K562 (cell line): ENCODE measurements around the gene KRT34. TPM values are rescaled to one million over a fixed set of nuclear protein-coding genes. Genes with fewer than 3 reads are reported as not detected.
A peak's percentile ranks its signal among the peaks of the same experiment; 100 is the strongest.

ENCODE experiments used
- ATAC-seq: fragments of 200-7000 bp; cut with Tn5 transposase; 3 replicates; pipeline ENCODE4 v1.9.1; 2020; ENCODE audit warnings: moderate library complexity
- BruUV-seq: library from RNA; stranded (reverse); fragments of 400-500 nt; replicated peaks from 2 replicates; lab custom pipeline; 2021; lab: Mats Ljungman, UMichigan
- CTCF ChIA-PET: fragments of 300-600 bp; formaldehyde crosslinking; extraction: SDS; loops from one replicate; lab custom pipeline; 2021; ENCODE audit warnings: low intra/inter-chr PET ratio; lab: Yijun Ruan, JAX
- POLR2A ChIA-PET: fragments of 300-600, 350-650 bp; sonication (Branson Sonifier 250); formaldehyde crosslinking; extraction: SDS; loops from one replicate; lab custom pipeline; 2021; ENCODE audit warnings: antibody characterized with exemption, inconsistent platforms; lab: Yijun Ruan, JAX
- DNase-seq, 4 experiments: peaks; one replicate each; pipeline versions ENCODE4 v3.0.0 to v3.0.0-alpha.2; 2011 to 2018; ENCODE audit warnings: low spot score in 3 of 4, mixed read lengths in 3 of 4; ENCODE audit errors: extremely low read depth in 1 of 4
- FAIRE-seq: peaks from 2 replicates; lab custom pipeline; 2011; peaks lifted over from hg19 to GRCh38; lab: Jason Lieb, UNC
- H2AFZ ChIP-seq: 2 replicates; pipeline ENCODE4 v1.6.0; 2011; ENCODE audit warnings: low read depth, low read length, control low read depth, inconsistent platforms
- H3K27ac ChIP-seq: fragments of 200-600 bp; 3 replicates; pipeline ENCODE4 v1.8.0; 2011; ENCODE audit warnings: low read depth, mild to moderate bottlenecking, control low read depth, inconsistent platforms, low read length, moderate library complexity, mixed read lengths; ENCODE audit errors: extremely low read depth
- H3K27me3 ChIP-seq, 2 experiments: fragments of 300-600 bp in 1 of 2; 2 replicates in 1 of 2; 3 replicates in 1 of 2; pipeline versions ENCODE4 v1.6.0 to v1.8.0; 2011; ENCODE audit warnings: inconsistent platforms in 2 of 2, low read length in 2 of 2, mild to moderate bottlenecking in 1 of 2, mixed read lengths in 1 of 2, moderate library complexity in 1 of 2; ENCODE audit not compliant: control insufficient read depth in 2 of 2, insufficient read depth in 2 of 2
- H3K36me3 ChIP-seq: fragments of 300-600 bp; 3 replicates; pipeline ENCODE4 v1.8.0; 2011; ENCODE audit warnings: mild to moderate bottlenecking, low read length, inconsistent platforms; ENCODE audit not compliant: control insufficient read depth, insufficient read depth
- H3K4me1 ChIP-seq, 2 experiments: fragments of 200-600 bp in 1 of 2; replicated peaks in 1 of 2; 2 replicates in 1 of 2; 3 replicates in 1 of 2; pipeline versions ENCODE4 v1.5.1 to v1.8.0; 2011; ENCODE audit warnings: inconsistent platforms in 2 of 2, low read length in 2 of 2, mild to moderate bottlenecking in 1 of 2, mixed read lengths in 1 of 2, moderate library complexity in 1 of 2; ENCODE audit not compliant: control insufficient read depth in 2 of 2, insufficient read depth in 2 of 2
- H3K4me2 ChIP-seq: 2 replicates; pipeline ENCODE4 v1.6.1; 2011; ENCODE audit warnings: low read length, control low read depth, inconsistent platforms, mixed read lengths; ENCODE audit not compliant: insufficient read depth
- H3K4me3 ChIP-seq: fragments of 200-600 bp; sonication (generic), shearing (Covaris generic); 2 replicates; pipeline ENCODE4 v1.5.1; 2016; ENCODE audit warnings: control low read depth, inconsistent platforms
- H3K79me2 ChIP-seq: fragments of 200-600 bp; 3 replicates; pipeline ENCODE4 v1.8.0; 2011; ENCODE audit warnings: low read length, inconsistent platforms; ENCODE audit not compliant: control insufficient read depth, insufficient read depth
- H3K9ac ChIP-seq, 2 experiments: 2 replicates each; pipeline versions ENCODE4 v1.6.0 to v1.6.1; 2011; ENCODE audit warnings: low read depth in 2 of 2, low read length in 2 of 2, control low read depth in 1 of 2, inconsistent platforms in 1 of 2, mild to moderate bottlenecking in 1 of 2, mixed read lengths in 1 of 2; ENCODE audit not compliant: insufficient read depth in 1 of 2
- H3K9me1 ChIP-seq: one replicate; pipeline ENCODE4 v1.6.0; 2011; ENCODE audit warnings: inconsistent platforms, mild to moderate bottlenecking, low read length, moderate library complexity; ENCODE audit not compliant: control insufficient read depth, insufficient read depth
- H3K9me3 ChIP-seq: replicated peaks from 2 replicates; pipeline ENCODE4 v1.5.1; 2011; ENCODE audit warnings: low read depth, low read length, inconsistent platforms; ENCODE audit not compliant: control insufficient read depth, insufficient read depth
- H4K20me1 ChIP-seq: replicated peaks from 2 replicates; pipeline ENCODE4 v1.6.1; 2011; ENCODE audit warnings: low read length, inconsistent platforms, mixed read lengths; ENCODE audit not compliant: control insufficient read depth, insufficient read depth
- ERF ChIP-seq: fragments of 450-650 bp; formaldehyde crosslinking; IDR thresholded peaks from 2 replicates; pipeline ENCODE4 v1.4.0; 2020; ENCODE audit warnings: mild to moderate bottlenecking, mixed read lengths
- FOSL1 ChIP-seq: fragments of 200-800 bp; sonication (Bioruptor generic); conservative IDR thresholded peaks from 2 replicates; pipeline ENCODE4 v1.6.1; 2016; ENCODE audit warnings: missing genetic modification characterization, missing compliant biosample characterization
- HDAC1 ChIP-seq, 2 experiments: fragments of 450-650 bp; IDR thresholded peaks; 2 replicates each; pipeline ENCODE4 v1.6.1; 2016 to 2017; ENCODE audit warnings: inconsistent platforms in 1 of 2, mild to moderate bottlenecking in 1 of 2, moderate library complexity in 1 of 2
- MYBL2 ChIP-seq, 2 experiments: fragments of 450-650 bp in 1 of 2; sonication (generic) in 1 of 2; formaldehyde crosslinking in 1 of 2; IDR thresholded peaks; 2 replicates each; pipeline versions ENCODE4 v1.6.1 to v1.8.1; 2017 to 2022; ENCODE audit warnings: borderline replicate concordance in 1 of 2, inconsistent platforms in 1 of 2, low read depth in 1 of 2, mild to moderate bottlenecking in 1 of 2, missing genetic modification reagents in 1 of 2, moderate library complexity in 1 of 2
- RFX1 ChIP-seq: fragments of 450-650 bp; IDR thresholded peaks from 2 replicates; pipeline ENCODE4 v1.6.1; 2016; ENCODE audit warnings: mild to moderate bottlenecking, moderate library complexity
- SMARCA4 ChIP-seq: fragments of 450-650 bp; IDR thresholded peaks from 2 replicates; pipeline ENCODE4 v1.6.1; 2016
- ZBED1 ChIP-seq: IDR thresholded peaks from 2 replicates; pipeline ENCODE4 v1.6.1; 2014
- ZNF584 ChIP-seq: fragments of 200-800 bp; sonication (Bioruptor generic); IDR thresholded peaks from 2 replicates; pipeline ENCODE4 v1.6.1; 2016; ENCODE audit warnings: low read depth, mild to moderate bottlenecking, missing genetic modification characterization, missing compliant biosample characterization
- WGBS: fragments of 100-300 bp; shearing (Covaris generic); methylation state at CpG from one replicate; pipeline ENCODE4 v1.1.6; 2016; ENCODE audit warnings: low coverage, mixed read lengths; ENCODE audit not compliant: insufficient coverage; ENCODE audit errors: missing lambda C conversion rate; 5-methylcytosine and 5-hydroxymethylcytosine counted together
- in situ Hi-C: fragments of 300-500 bp; cut with MboI; formaldehyde crosslinking; loops from 4 replicates; pipeline ENCODE4 v1.15.0; 2018; ENCODE audit warnings: inconsistent platforms, mixed read lengths
- intact Hi-C: fragments of 100-400 bp; cut with micrococcal nuclease; formaldehyde crosslinking; loops from 2 replicates; pipeline ENCODE4 v1.14.2; 2022
- polyA plus RNA-seq, 8 experiments: library from polyadenylated mRNA; depleted of rRNA in 4 of 8; stranded (reverse) in 5 of 8; unstranded in 3 of 8; fragments of >200 nt; fragmentation: Nextera tagmentation in 2 of 8; fragmentation: Illumina TruSeq in 1 of 8; extraction: Ambion mirVana in 2 of 8; extraction: Trizol in 1 of 8; gene quantifications; 2 replicates each; pipeline versions ENCODE4 v1.2.1 to v1.2.3, GENCODE V29; 2011 to 2014; ENCODE audit warnings: inconsistent platforms in 1 of 8, missing spikeins in 1 of 8
- total RNA-seq, 7 experiments: library from RNA; depleted of rRNA in 6 of 7; stranded (reverse); fragments of >200 nt in 6 of 7; fragmentation: Illumina TruSeq in 2 of 7; extraction: Trizol in 2 of 7; gene quantifications; 2 replicates each; pipeline versions ENCODE4 v1.2.1 to v1.2.3, GENCODE V29; 2011 to 2021; ENCODE audit warnings: low replicate concordance in 1 of 7

KRT34 gene
- total and polyA plus RNA-seq, 9 of the 15 experiments (the other 6 are each of a cell fraction or from before 2014, with no cell fraction given): not detected

- ChIA-PET POLR2A (no interaction called here), CTCF (no interaction called here)
- DNase-seq (no peak), FAIRE-seq (no peak), ATAC-seq (no peak)
- no peak for TF ChIP-seq ERF (CRISPR knock-in tag)
- no peak for TF ChIP-seq HDAC1 (IDR thresholded peaks at IDR 0.05)
- peak; percentile 65 for TF ChIP-seq FOSL1 (tag)
- no peak for TF ChIP-seq ZNF584
- BruUV-seq: no TSS peak
- in situ Hi-C loops (no loop called here), intact Hi-C loops (no loop called here)
- Histone ChIP-seq H3K79me2 (no peaks in the 10 kb centered on the region), H3K9me3 (no peaks in the 10 kb centered on the region), H3K27ac (no peak overlapping the region), H3K27me3 (peaks cover 33 to 65% of the 10 kb centered on the region in 2 experiments; a peak in 4 of 5 replicates), H4K20me1 (no peaks in the 10 kb centered on the region; the same call in 1 of the 2 replicates), H3K4me2 (no peak overlapping the region), H2AFZ (no peak overlapping the region), H3K9me1 (no peaks in the 10 kb centered on the region), H3K4me1 (no peaks in the 10 kb centered on the region), H3K4me3 (no peak overlapping the region), H3K9ac (no peak overlapping the region), H3K36me3 (no peaks in the 10 kb centered on the region)
- WGBS: 1% methylated on average over 9 of the region's 9 CpGs
Observed at GRCh38 chr17:41421116-41421515, 39.0 kb upstream of the KRT34 start.

DNA sequence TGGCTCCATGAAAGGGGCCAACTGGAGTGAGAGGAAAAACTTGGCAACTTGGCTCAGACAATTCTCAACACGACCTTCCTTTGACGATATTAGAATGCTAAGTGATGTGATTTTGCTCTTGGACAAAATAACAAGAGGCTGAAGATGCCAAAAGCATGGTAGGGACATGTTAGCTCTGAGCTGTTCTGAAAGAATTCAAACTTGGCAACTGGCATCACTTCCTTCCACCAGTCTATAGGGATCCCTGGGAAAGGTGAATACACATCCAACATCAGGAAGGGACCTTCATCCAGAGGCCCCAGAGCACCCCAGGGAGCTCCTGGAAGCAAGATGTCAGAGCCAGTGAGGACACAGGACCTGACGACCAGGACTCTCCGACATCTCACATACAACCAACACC lies 38.0 kb upstream of the KRT34 start:
- Histone ChIP-seq H3K4me1 (no peaks in the 10 kb centered on the region), H3K36me3 (no peaks in the 10 kb centered on the region), H4K20me1 (no peaks in the 10 kb centered on the region; the same call in 1 of the 2 replicates), H3K9me3 (no peaks in the 10 kb centered on the region), H3K9me1 (no peaks in the 10 kb centered on the region), H3K4me3 (no peak overlapping the region), H3K27me3 (peaks cover 33 to 65% of the 10 kb centered on the region in 2 experiments; a peak in 4 of 5 replicates), H3K9ac (no peak overlapping the region), H3K79me2 (no peaks in the 10 kb centered on the region), H3K27ac (no peak overlapping the region), H2AFZ (no peak overlapping the region), H3K4me2 (no peak overlapping the region)
- ATAC-seq (no peak), FAIRE-seq (no peak), DNase-seq (no peak)
- 0% methylated on average over 4 of the region's 4 CpGs for WGBS
- no peak for TF ChIP-seq ZBED1
- no peak for TF ChIP-seq RFX1
- TF ChIP-seq MYBL2 (IDR thresholded peaks at IDR 0.05; ENCODE audit: low read depth): no peak
- no peak for TF ChIP-seq MYBL2 (CRISPR knock-in tag; IDR thresholded peaks at IDR 0.05; ENCODE audit: borderline replicate concordance)
- TF ChIP-seq SMARCA4: no peak
- POLR2A ChIA-PET: no interaction called here
- no TSS peak for BruUV-seq
- CTCF ChIA-PET: no interaction called here
- intact Hi-C loops (no loop called here), in situ Hi-C loops (no loop called here)
